Fibroblast of lung (primary cell): ENCODE measurements around the gene HIBCH.

Experiments
- EZH2 ChIP-seq: IDR thresholded peaks from 2 replicates; pipeline ENCODE4 v1.5.1; 2012; ENCODE audit warnings: low read length, control low read depth, mild to moderate bottlenecking; ENCODE audit errors: missing control alignments
- TF ChIP-seq, protein P1 (sequence below), 2 donors: IDR thresholded peaks in 1 of 2; conservative IDR thresholded peaks in 1 of 2; 1 replicate in 1 of 2; 2 replicates in 1 of 2; pipeline ENCODE4 v1.5.1; 2011 to 2012; ENCODE audit warnings: low read length in 2 of 2, control low read depth in 1 of 2, inconsistent platforms in 1 of 2, low read depth in 1 of 2, mild to moderate bottlenecking in 1 of 2

DNA sequence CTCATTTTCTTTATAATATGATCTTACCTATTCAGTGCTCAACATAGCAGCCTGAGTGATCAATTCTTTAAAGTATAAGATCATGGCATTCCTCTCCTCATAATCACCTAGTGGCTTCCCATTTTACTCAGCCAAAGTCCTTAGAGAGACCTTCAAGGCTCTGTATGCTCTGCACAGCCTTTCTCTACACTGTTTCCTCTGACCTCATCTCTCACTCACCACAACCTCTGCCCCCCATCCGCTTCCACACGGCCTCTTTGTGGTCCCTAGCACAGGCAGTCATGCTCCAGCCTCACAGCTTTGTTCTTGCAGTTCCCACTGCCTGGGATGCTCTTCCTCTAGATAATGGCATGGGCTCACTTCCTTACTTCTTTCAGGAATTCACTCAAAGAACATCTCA lies 109.2 kb downstream of the HIBCH start:
- TF ChIP-seq, protein P1, sequence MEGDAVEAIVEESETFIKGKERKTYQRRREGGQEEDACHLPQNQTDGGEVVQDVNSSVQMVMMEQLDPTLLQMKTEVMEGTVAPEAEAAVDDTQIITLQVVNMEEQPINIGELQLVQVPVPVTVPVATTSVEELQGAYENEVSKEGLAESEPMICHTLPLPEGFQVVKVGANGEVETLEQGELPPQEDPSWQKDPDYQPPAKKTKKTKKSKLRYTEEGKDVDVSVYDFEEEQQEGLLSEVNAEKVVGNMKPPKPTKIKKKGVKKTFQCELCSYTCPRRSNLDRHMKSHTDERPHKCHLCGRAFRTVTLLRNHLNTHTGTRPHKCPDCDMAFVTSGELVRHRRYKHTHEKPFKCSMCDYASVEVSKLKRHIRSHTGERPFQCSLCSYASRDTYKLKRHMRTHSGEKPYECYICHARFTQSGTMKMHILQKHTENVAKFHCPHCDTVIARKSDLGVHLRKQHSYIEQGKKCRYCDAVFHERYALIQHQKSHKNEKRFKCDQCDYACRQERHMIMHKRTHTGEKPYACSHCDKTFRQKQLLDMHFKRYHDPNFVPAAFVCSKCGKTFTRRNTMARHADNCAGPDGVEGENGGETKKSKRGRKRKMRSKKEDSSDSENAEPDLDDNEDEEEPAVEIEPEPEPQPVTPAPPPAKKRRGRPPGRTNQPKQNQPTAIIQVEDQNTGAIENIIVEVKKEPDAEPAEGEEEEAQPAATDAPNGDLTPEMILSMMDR (conservative IDR thresholded peaks at IDR 0.05 in 1 of 2, IDR thresholded peaks at IDR 0.05 in 1 of 2; ENCODE audit: low read depth in 1 of 2, low read length in 2 of 2): no peak
- no peak for TF ChIP-seq EZH2
